Hematopoietic multipotent progenitor cell treated with erythropoietin and hydrocortisone succinate and interleukin-3 and kit ligand, for 15 days (in vitro differentiated cells): ENCODE results near the gene HNRNPLL.
"Not testable (repeated sequence)": the region's sequence is repeated elsewhere in the genome, so short reads cannot be mapped to it uniquely, and the experiment has no call there.

ENCODE experiments used
- DNase-seq: peaks from one replicate; pipeline ENCODE4 v3.0.0-alpha.2; 2015; ENCODE audit warnings: low spot score

Gene HNRNPLL

DNA sequence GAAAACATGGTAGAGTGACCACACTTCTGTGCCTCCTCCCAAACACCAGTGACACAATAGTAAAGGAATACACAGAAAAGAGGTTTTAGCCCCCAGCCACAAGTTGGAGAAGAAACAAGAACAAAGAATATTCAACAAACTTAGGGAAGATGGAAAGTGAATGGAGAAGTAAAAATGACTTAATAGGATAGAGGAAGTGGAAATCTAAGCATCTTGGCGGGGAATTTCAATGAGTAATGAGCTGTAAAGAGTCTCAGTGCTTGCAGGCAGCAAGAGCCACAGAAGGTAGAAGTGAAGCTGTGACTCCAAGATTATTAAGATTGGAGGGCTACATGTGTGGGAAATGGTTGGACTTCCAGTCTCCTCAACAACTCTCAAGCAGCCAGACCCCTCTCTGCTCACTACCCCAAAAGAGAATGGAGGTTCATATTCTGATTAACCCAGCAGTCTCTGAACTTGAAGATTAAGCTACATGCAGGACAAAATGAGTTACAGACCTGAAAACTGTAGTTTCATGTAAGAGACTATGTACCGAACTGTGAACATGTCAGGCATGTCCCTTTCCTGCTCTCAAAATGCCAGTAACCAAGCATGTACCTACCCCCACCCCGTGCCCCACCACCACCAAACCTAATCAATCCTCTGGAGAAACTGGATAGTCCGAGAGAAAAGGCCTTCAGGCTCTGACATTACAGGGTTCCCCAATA, 16.9 kb upstream of the HNRNPLL start:
- no peak for DNase-seq

DNA sequence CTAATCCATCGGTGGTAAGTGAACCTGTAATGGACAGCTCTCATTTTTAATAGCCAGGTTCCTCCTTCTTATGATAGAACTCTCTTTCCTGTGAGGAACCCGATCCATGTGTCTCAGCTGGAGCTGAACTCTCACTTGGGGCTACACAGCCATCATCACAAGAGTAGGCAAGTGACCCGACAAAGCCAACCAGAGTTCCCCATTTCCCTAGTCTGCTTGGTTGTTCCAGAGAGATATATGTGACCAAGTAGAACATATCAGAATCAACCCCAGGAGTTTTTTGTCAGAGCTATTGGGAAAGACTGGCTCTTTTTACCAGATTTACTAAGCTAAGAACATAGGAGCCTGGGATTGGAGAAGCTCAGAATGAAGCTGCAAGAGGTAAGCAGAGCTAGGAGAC, 14.6 kb upstream of the HNRNPLL start:
- no peak for DNase-seq

GRCh38 chr2:38615237-38615636, 12.5 kb upstream of the HNRNPLL start:
- DNase-seq = no peak

GRCh38 chr2:38613849-38614213, 11.1 kb upstream of the HNRNPLL start:
- DNase-seq = no peak

DNA sequence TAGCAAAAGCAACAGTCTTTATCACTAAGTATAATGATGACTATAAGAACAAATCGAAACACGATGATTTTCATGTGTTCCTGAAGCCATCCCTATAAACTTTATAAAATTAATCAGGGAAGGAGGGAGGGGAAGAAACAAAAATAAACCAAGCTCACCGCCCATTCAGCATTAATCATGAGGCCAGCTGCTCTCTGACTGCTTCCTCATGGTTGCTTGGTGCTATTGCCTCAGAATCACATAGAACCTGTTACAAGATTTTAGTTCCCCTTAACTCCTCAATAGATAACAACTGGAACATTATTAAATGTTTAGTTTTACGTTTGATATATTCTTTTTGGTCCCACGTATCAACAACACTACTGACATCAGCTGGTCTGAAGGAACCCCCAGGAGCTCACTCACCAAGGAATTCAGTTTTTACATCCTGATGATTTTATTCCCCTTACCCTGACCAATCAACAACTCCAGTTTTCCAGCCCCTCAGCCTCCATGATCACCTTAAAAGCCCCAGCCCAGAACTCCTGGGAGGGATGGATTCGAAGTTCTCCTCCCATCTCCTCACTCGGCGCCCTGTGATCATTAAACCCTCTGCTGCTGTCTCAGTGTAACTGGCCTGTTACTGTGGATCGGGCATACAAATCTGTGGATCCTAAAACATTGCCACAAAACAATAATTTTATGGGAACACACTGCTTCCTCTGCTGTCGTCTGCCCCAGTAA, 10.6 kb upstream of the HNRNPLL start:
- DNase-seq = no peak

DNA sequence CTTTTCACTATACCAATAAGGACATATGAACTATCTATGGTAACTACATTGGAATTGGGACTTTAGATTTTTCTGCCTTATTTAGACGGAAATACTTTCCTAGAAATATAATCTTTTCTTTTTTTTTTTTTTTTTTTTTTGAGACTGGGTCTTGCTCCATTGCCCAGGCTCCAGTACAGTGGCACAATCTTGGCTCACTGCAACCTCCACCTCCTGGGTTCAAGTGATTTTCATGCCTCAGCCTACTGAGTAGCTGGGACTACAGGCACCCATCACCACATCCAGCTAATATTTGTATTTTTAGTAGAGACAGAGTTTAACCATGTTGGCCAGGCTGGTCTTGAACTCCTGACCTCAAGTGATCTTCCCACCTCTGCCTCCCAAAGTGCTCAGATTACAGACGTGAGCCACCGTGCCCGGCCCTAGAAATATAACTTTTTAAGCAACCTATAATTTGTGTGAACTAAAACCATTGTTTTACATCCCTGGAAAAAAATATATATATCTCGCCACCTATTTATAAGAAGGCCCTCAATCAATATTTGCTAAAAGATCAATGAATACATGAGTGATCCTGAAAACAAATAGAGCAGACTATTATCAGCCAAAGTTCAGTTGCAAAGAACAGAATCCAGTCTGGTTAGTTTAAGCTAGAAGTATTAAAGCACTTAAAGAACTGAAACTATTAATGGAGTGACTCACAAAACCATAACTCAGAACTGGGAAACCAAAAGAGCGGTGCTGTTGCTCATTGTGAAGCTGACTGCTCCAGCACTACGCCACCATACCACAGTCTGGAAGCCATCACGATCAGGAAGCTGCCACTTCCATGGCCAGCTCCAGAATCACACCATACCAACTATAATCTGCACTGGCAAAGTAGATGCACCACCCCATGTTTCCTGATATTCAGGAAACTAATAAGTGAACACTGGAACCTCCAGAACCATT, 8.4 kb upstream of the HNRNPLL start:
- no peak for DNase-seq

- DNase-seq = not testable (repeated sequence)
Observed at GRCh38 chr2:38609246-38609645, 6.5 kb upstream of the HNRNPLL start.

DNA sequence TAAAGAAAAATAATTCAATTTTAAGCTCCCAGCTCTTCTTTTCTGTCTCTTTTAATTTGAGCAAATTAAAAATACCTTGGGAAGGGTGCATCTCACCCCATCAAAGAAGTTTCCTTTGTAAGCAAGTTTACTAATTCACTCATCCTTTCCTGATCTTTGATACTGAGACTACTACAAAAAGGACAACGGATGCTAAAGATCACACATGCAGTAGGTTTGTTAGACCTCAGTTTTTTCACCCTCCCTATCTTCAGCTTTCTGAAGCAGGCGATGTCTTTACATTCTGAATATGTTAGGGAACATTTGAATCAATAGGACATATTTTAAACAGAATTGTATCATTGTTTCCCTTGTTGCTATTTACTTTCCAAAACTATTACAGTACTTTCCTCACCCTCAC, 6.0 kb upstream of the HNRNPLL start:
- no peak for DNase-seq

DNA sequence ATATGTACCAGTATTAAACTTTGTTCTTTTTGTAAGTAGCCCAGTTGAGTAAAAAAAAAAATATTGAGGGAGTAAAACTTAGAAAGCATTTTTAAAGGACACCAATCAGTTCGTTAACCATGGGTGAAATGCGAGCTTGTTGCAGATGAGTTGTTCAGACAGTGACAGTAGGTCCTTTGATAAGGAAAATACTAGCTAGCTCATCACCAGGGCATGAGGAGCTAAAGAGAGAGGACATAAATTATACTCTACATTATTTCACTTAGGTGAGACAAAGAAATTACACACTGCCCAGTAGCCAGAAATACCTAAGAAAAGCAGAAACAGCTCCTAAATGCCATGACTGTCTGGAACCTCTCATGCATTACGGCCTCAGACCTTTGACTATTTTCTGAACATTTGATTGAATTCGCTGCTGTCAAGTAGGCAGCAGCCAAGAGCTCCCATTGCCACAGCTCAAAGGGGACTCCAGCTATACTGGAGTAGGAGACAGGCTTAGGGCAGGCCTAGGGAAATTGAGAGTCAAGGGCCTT, 2.6 kb upstream of the HNRNPLL start:
- no peak for DNase-seq

- peak; percentile 78 for DNase-seq
Observed at GRCh38 chr2:38603402-38604290, 918 bp upstream of the HNRNPLL start.

DNA sequence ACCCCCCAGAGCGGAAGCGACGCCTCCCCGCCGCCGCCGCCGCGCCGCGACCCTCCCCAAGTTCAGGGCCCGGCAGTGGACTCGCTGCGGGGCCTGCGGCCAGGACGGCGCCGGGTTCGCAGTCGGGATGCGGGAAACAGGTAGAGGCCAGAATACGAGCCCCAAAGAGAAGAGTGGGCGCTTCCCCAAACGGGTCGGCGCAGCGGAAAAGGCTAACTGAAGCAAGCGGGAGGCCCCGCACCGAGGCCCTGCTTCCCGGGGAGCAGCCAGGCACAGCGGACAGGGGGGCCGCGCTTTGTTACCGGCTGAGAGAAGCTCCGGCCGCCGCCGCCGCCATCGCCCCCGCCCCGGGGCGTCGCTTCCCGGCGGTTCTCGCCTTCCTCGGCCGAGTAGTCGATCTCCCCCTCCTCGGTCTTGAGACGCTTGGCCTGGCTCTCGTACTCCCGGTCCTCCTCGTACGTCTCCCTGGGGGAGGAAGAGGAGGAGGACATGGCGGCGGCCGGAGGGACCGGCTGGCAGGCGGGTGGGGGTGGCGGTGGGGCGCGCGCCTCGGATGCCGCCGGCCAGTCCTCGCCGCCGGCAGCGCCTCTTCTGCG, 494 bp downstream of the HNRNPLL start:
- DNase-seq = peak; percentile 24

DNA sequence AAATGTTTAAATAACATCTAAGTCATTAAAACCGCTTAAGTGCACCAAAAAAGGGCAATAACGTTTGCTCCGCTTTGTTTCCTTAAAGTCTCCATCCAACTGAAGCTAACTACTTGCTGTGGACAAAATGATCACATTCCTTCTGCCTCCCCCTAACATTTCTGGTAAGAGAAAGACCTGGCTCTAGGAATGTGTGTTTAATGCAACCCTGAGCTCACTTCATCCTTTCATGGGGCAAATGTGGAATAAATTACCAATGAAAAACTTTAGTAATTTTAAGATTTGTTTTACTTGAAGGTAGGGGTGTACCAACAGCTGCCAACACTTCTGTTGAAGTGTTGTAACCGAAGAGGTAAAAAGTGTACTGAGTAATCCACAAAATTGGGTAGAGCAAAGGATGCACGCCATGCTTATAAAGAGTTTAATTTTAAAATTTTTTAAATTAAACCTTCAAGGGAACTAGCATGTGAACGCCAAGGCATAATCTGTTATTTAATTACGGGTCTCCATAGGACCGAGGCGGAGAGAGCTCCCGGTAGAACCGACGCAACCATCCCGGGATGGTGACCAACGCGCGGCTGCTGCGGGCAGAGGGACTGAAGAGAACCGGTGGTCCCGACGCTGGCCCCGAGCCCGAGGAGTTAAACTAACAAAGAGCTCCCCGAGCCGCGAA, 1.1 kb downstream of the HNRNPLL start:
- DNase-seq = peak; percentile 22

GRCh38 chr2:38600921-38601455, 1.7 kb downstream of the HNRNPLL start:
- no peak for DNase-seq

GRCh38 chr2:38600242-38600891, 2.4 kb downstream of the HNRNPLL start:
- DNase-seq = no peak

DNA sequence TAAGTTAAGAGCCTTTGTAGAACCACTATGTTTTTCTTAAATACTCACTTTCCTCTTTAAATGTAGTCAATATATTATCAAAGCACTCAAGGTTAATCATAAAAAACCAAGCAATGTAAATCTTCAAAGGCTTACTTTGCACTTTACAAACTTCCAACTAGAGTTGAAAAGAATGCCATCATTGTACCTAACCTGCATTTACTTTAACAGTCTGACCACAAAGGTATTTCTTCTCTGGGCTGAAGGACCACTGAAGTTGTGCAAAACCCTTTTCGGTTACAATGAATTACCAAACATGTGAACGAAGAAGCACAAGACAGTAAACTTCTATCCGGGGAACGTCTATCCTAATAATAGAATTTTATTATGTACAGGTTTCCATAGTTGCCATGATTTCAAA, 3.0 kb downstream of the HNRNPLL start:
- DNase-seq = no peak

- DNase-seq = peak; percentile 29
Observed at GRCh38 chr2:38598991-38599295, 3.8 kb downstream of the HNRNPLL start.

- DNase-seq = no peak
Observed at GRCh38 chr2:38598200-38598990, 4.3 kb downstream of the HNRNPLL start.

DNA sequence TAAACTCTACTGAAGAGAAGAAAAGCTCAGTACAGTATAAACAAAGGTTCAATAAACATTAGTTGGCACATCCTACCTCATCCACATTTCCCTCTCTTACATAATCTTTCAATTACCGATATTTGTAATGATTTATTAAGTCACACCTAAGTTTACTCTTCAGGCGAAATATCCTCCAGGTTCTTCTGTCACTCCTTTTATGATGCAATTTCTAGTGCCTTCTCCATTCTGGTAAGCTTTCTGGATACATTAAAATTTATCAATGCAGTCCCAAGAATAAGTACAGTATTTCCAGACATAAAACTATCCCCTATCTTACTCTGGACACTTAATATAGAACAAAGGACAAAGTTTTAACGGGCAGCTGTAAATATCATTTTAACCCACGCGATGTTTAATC, 5.6 kb downstream of the HNRNPLL start:
- DNase-seq = no peak

DNA sequence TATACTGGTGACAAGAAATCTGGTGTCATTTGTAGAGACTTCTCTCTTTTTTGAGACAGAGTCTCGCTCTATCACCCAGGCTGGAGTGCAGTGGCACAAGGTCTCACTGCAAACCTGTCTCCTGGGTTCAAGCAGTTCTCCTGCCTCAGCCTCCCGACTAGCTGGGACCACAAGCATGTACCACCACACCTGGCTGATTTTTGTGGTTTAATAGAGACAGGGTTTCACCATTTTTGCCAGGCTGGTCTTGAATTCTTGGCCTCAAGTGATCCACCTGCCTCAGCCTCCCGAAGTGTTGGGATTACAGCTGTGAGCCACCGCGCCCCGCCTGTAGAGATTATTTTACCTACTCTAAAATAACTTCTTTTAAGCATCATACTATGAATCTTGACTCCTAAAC, 6.5 kb downstream of the HNRNPLL start:
- DNase-seq = no peak
